MM.1S (cell line): ENCODE results near the gene NUAK1.
A peak's percentile ranks its signal among the peaks of the same experiment; 100 is the strongest.

Experiments
- DNase-seq: peaks from one replicate; pipeline ENCODE4 v3.0.0-alpha.2; 2015
- H2AFZ ChIP-seq: fragments of 300-600 bp; sonication (generic); 2 replicates; pipeline ENCODE4 v1.6.0; 2016; ENCODE audit warnings: antibody characterized with exemption, low read length
- H3F3A ChIP-seq: fragments of 300-600 bp; sonication (generic); 2 replicates; pipeline ENCODE4 v1.6.1; 2016; ENCODE audit warnings: mild to moderate bottlenecking, antibody characterized with exemption, low read length, moderate library complexity, mixed read lengths; ENCODE audit not compliant: insufficient read depth
- H3K27ac ChIP-seq: fragments of 300-600 bp; sonication (generic); 2 replicates; pipeline ENCODE4 v1.5.1; 2016; ENCODE audit warnings: mild to moderate bottlenecking, low read length
- H3K27me3 ChIP-seq: fragments of 300-600 bp; sonication (generic); replicated peaks from 2 replicates; pipeline ENCODE4 v1.6.0; 2016; ENCODE audit warnings: low read length; ENCODE audit not compliant: insufficient read depth
- H3K36me3 ChIP-seq: fragments of 300-600 bp; sonication (generic); replicated peaks from 2 replicates; pipeline ENCODE4 v1.6.1; 2016; ENCODE audit warnings: mild to moderate bottlenecking, low read length, mixed read lengths; ENCODE audit not compliant: insufficient read depth
- H3K4me1 ChIP-seq: fragments of 300-600 bp; sonication (generic); 2 replicates; pipeline ENCODE4 v1.6.1; 2016; ENCODE audit warnings: low read length, mixed read lengths
- H3K4me2 ChIP-seq: fragments of 300-600 bp; sonication (generic); 2 replicates; pipeline ENCODE4 v1.6.0; 2016; ENCODE audit warnings: low read depth, low read length
- H3K4me3 ChIP-seq: fragments of 300-600 bp; sonication (generic); 2 replicates; pipeline ENCODE4 v1.5.1; 2016; ENCODE audit warnings: low read length, mixed read lengths
- H3K79me2 ChIP-seq: fragments of 300-600 bp; sonication (generic); 2 replicates; pipeline ENCODE4 v1.6.1; 2016; ENCODE audit warnings: mixed run types, low read length, mixed read lengths
- H3K9ac ChIP-seq: fragments of 300-600 bp; sonication (generic); 2 replicates; pipeline ENCODE4 v1.6.1; 2016; ENCODE audit warnings: low read length, mixed read lengths
- H3K9me2 ChIP-seq: fragments of 300-600 bp; sonication (generic); replicated peaks from 2 replicates; pipeline ENCODE4 v1.6.1; 2016; ENCODE audit warnings: mild to moderate bottlenecking, low read length, mixed read lengths; ENCODE audit not compliant: insufficient read depth
- H3K9me3 ChIP-seq: fragments of 300-600 bp; sonication (generic); replicated peaks from 2 replicates; pipeline ENCODE4 v1.6.1; 2016; ENCODE audit warnings: mild to moderate bottlenecking, low read length, mixed read lengths; ENCODE audit not compliant: insufficient read depth
- H4K20me1 ChIP-seq: fragments of 300-600 bp; sonication (generic); 2 replicates; pipeline ENCODE4 v1.6.1; 2016; ENCODE audit warnings: mild to moderate bottlenecking, low read length, moderate library complexity, mixed read lengths; ENCODE audit not compliant: insufficient read depth
- EZH2 ChIP-seq: fragments of 300-600 bp; sonication (generic); optimal IDR thresholded peaks from 2 replicates; pipeline ENCODE3; 2017; ENCODE audit warnings: low read depth, mild to moderate bottlenecking, antibody characterized with exemption, low read length, mixed read lengths
- EZH2phosphoT487 ChIP-seq: fragments of 300-600 bp; sonication (generic); IDR thresholded peaks from 2 replicates; pipeline ENCODE4 v1.6.1; 2018; ENCODE audit warnings: antibody characterized with exemption, low read length
- TF ChIP-seq, protein P1 (sequence below): fragments of 300-600 bp; sonication (generic); IDR thresholded peaks from 2 replicates; pipeline ENCODE4 v1.5.1; 2016; ENCODE audit warnings: antibody characterized with exemption, low read length, mixed read lengths

Gene NUAK1

DNA sequence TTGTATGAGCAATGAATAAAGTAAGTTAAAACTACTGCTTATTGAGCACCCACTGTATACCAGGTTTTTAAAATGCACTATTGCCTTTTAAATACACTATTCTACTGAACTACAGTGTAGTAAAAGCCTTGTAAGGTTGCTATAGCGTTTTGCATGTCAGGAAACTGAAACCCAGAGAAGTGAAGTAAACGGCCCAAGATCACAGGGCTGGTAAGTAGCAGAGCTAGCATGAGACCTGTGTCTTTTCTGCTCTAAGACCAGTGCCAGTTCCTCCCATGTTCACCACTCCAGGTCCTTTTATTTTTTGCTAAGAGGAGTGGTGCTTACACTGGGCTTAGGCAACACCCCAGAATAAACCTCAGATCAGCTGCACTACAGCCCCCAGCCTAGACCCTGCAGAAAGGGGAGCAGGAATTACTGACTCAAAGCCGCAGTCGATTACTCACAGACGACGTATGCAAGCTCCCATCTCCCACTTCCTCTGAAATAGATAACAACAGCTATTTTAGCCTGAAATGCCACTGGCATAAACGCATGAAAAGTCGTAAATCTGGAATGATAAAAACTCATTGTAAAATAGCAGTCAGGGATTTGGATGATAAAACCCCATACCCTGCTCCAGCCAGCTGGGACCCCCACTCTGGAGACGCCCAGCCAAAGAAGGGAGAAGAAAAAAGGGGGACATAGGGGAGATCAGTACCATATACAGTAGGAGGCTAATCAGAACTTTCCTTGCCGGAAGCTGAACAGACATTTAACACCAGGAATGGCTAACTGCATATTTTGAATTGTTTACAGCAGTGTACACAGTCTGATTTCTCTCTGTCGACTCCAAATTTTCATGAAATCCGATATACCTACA, 108.3 kb downstream of the NUAK1 start:
- DNase-seq, result peak; percentile 61
- Histone ChIP-seq H3K9ac (peak overlapping the region; percentile 26; the same call in 1 of the 2 replicates), H3K4me2 (peak overlapping the region; percentile 70; the same call in 1 of the 2 replicates), H3K9me2 (no peaks in the 10 kb centered on the region), H3K36me3 (no peaks in the 10 kb centered on the region), H3K27me3 (no peaks in the 10 kb centered on the region), H2AFZ (peak overlapping the region; percentile 59), H3K4me1 (peaks cover 16% of the 10 kb centered on the region), H3K4me3 (peak overlapping the region; percentile 14; the same call in 1 of the 2 replicates), H3K27ac (peak overlapping the region; percentile 41; the same call in 1 of the 2 replicates), H3K79me2 (no peaks in the 10 kb centered on the region), H4K20me1 (no peaks in the 10 kb centered on the region), H3F3A (peaks cover 3% of the 10 kb centered on the region; the same call in 1 of the 2 replicates), H3K9me3 (no peaks in the 10 kb centered on the region)
- TF ChIP-seq, protein P1, sequence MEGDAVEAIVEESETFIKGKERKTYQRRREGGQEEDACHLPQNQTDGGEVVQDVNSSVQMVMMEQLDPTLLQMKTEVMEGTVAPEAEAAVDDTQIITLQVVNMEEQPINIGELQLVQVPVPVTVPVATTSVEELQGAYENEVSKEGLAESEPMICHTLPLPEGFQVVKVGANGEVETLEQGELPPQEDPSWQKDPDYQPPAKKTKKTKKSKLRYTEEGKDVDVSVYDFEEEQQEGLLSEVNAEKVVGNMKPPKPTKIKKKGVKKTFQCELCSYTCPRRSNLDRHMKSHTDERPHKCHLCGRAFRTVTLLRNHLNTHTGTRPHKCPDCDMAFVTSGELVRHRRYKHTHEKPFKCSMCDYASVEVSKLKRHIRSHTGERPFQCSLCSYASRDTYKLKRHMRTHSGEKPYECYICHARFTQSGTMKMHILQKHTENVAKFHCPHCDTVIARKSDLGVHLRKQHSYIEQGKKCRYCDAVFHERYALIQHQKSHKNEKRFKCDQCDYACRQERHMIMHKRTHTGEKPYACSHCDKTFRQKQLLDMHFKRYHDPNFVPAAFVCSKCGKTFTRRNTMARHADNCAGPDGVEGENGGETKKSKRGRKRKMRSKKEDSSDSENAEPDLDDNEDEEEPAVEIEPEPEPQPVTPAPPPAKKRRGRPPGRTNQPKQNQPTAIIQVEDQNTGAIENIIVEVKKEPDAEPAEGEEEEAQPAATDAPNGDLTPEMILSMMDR, result no peak

- Histone ChIP-seq H2AFZ (no peak overlapping the region), H3F3A (peaks cover 3% of the 10 kb centered on the region; the same call in 1 of the 2 replicates), H3K27ac (peak overlapping the region; percentile 41; the same call in 1 of the 2 replicates), H3K4me3 (0 out of 2 replicates have a peak overlapping the region, but pooled peaks have one; percentile 5), H3K36me3 (no peaks in the 10 kb centered on the region), H3K4me1 (peaks cover 16% of the 10 kb centered on the region), H3K27me3 (no peaks in the 10 kb centered on the region), H4K20me1 (no peaks in the 10 kb centered on the region), H3K9me2 (no peaks in the 10 kb centered on the region), H3K9ac (no peak overlapping the region), H3K9me3 (no peaks in the 10 kb centered on the region), H3K79me2 (no peaks in the 10 kb centered on the region), H3K4me2 (peak overlapping the region; percentile 70; the same call in 1 of the 2 replicates)
- no peak for DNase-seq
- TF ChIP-seq, protein P1, result no peak
- no peak for TF ChIP-seq EZH2
These were observed 109.2 kb downstream of the NUAK1 start for GRCh38 chr12:106029532-106029931.

GRCh38 chr12:106027911-106028310, 110.8 kb downstream of the NUAK1 start:
- H3K36me3 ChIP-seq, result no peaks in the 10 kb centered on the region
- no peak for DNase-seq
- H3K4me2 ChIP-seq, result no peak overlapping the region
- H4K20me1 ChIP-seq, result no peaks in the 10 kb centered on the region
- H3K27ac ChIP-seq, result no peak overlapping the region
- peaks cover 3% of the 10 kb centered on the region; the same call in 1 of the 2 replicates for H3F3A ChIP-seq
- H3K4me3 ChIP-seq, result no peak overlapping the region
- no peak for TF ChIP-seq EZH2phosphoT487
- TF ChIP-seq, protein P1, result no peak
- no peak for TF ChIP-seq EZH2
- no peaks in the 10 kb centered on the region for H3K9me3 ChIP-seq
- no peaks in the 10 kb centered on the region for H3K9me2 ChIP-seq
- no peak overlapping the region for H2AFZ ChIP-seq
- H3K27me3 ChIP-seq, result no peaks in the 10 kb centered on the region
- peaks cover 16% of the 10 kb centered on the region for H3K4me1 ChIP-seq
- no peaks in the 10 kb centered on the region for H3K79me2 ChIP-seq
- H3K9ac ChIP-seq, result no peak overlapping the region
